Measurements from ENCODE around the gene PTPN4. TPM values are rescaled to one million over a fixed set of nuclear protein-coding genes. Genes with fewer than 3 reads are reported as not detected.
"Not testable (repeated sequence)": the region's sequence is repeated elsewhere in the genome, so short reads cannot be mapped to it uniquely, and the experiment has no call there.

PTPN4 gene
- total and polyA plus RNA-seq, 10 of the 15 experiments (the other 5 are each of a cell fraction or from before 2014, with no cell fraction given) = 5.0 to 29.7 (median 23.7) TPM

GRCh38 chr2:119803101-119803500 lies 43.4 kb downstream of the PTPN4 start (continued):
- TF ChIP-seq MYC (IDR thresholded peaks at IDR 0.05; ENCODE audit: insufficient read depth, insufficient read length, insufficient replicate concordance, low read length, severe bottlenecking) (no peak), SREBF2 (IDR thresholded peaks at IDR 0.05; ENCODE audit: low read length) (no peak), CHD2 (IDR thresholded peaks at IDR 0.05; ENCODE audit: borderline replicate concordance, low read depth, low read length) (no peak)

- H4K20me1 ChIP-seq (ENCODE audit: control insufficient read depth, insufficient read depth); H3K27me3 ChIP-seq (replicated peaks in 1 of 2; ENCODE audit: control insufficient read depth in 2 of 2, insufficient read depth in 2 of 2, low read length in 1 of 2); H3K79me2 ChIP-seq (ENCODE audit: control insufficient read depth, insufficient read depth, low read length); intact Hi-C loops (cut with micrococcal nuclease; ENCODE audit: unreplicated experiment); H3K36me3 ChIP-seq (ENCODE audit: control insufficient read depth in 2 of 2, insufficient read depth in 2 of 2, low read length in 1 of 2); RAD21 ChIA-PET (ENCODE audit: unreplicated experiment); ATAC-seq; FAIRE-seq; DNase-seq (ENCODE audit: low read depth, low spot score); H3K4me2 ChIP-seq (ENCODE audit: control insufficient read depth, insufficient read depth); H3K4me1 ChIP-seq (ENCODE audit: control insufficient read depth, insufficient read depth, low read length); CTCF ChIA-PET; BruUV-seq (replicated peaks); SMC1A ChIA-PET (ENCODE audit: uncharacterized antibody, unreplicated experiment); H3K9ac ChIP-seq (ENCODE audit: control insufficient read depth, insufficient read depth, low read length); H3K9me3 ChIP-seq (replicated peaks; ENCODE audit: control insufficient read depth, insufficient read depth, low read length); H3K4me3 ChIP-seq; H2AFZ ChIP-seq (ENCODE audit: control insufficient read depth, low read depth, low read length); H3K27ac ChIP-seq (ENCODE audit: control insufficient read depth, insufficient read depth); POLR2A ChIA-PET; in situ Hi-C loops (cut with MboI): not testable (repeated sequence)
- WGBS (ENCODE audit: insufficient coverage, insufficient replicate concordance, low lambda C conversion rate, missing lambda C conversion rate) = 97% methylated on average over 6 of the region's 6 CpGs
Observed at GRCh38 chr2:119804409-119804808, 44.7 kb downstream of the PTPN4 start.

GRCh38 chr2:119808516-119809147 lies 48.9 kb downstream of the PTPN4 start:
- ChIA-PET RAD21 (ENCODE audit: unreplicated experiment) (no interaction called here), SMC1A (ENCODE audit: uncharacterized antibody, unreplicated experiment) (interaction anchor here (1.0 to 1.8 kb wide), 3 partner anchors 10 to 129 kb away, joined by 3 to 7 read pairs (median 3); no protein-coding TSS in a partner anchor), POLR2A (interaction anchor here (1.5 kb wide), 1 partner anchor 10 kb away, joined by 3 read pairs; no protein-coding TSS in a partner anchor), CTCF (interaction anchor here (0.7 to 1.8 kb wide), 4 partner anchors 12 to 368 kb away, joined by 3 to 7 read pairs (median 4); no protein-coding TSS in a partner anchor)
- no peak for ATAC-seq
- no peaks in the 10 kb centered on the region for H3K4me1 ChIP-seq (ENCODE audit: control insufficient read depth, insufficient read depth, low read length)
- no peak overlapping the region for H2AFZ ChIP-seq (ENCODE audit: control insufficient read depth, low read depth, low read length)
- intact Hi-C loops (cut with micrococcal nuclease; ENCODE audit: unreplicated experiment) (no loop called here), in situ Hi-C loops (cut with MboI) (no loop called here)
- H3K9me3 ChIP-seq (replicated peaks; ENCODE audit: control insufficient read depth, insufficient read depth, low read length) = no peaks in the 10 kb centered on the region
- WGBS (ENCODE audit: insufficient coverage, insufficient replicate concordance, low lambda C conversion rate, missing lambda C conversion rate) = 93% methylated on average over 3 of the region's 3 CpGs
- no peak overlapping the region for H3K9ac ChIP-seq (ENCODE audit: control insufficient read depth, insufficient read depth, low read length)
- BruUV-seq (replicated peaks) = no TSS peak
- DNase-seq (ENCODE audit: low read depth, low spot score) = no peak
- no peak overlapping the region for H3K4me2 ChIP-seq (ENCODE audit: control insufficient read depth, insufficient read depth)
- no peak overlapping the region for H3K4me3 ChIP-seq
- no peaks in the 10 kb centered on the region for H4K20me1 ChIP-seq (ENCODE audit: control insufficient read depth, insufficient read depth)
- no peaks in the 10 kb centered on the region; the same call in 1 of the 2 replicates for H3K79me2 ChIP-seq (ENCODE audit: control insufficient read depth, insufficient read depth, low read length)
- peaks cover 0 to 9% of the 10 kb centered on the region in 2 experiments; a peak in 3 of 4 replicates for H3K36me3 ChIP-seq (ENCODE audit: control insufficient read depth in 2 of 2, insufficient read depth in 2 of 2, low read length in 1 of 2)
- H3K27ac ChIP-seq (ENCODE audit: control insufficient read depth, insufficient read depth) = no peak overlapping the region
- TF ChIP-seq MYB (IDR thresholded peaks at IDR 0.05; ENCODE audit: borderline replicate concordance, low read depth, low read length) (no peak), ZNF592 (IDR thresholded peaks at IDR 0.05) (no peak), NFYB (IDR thresholded peaks at IDR 0.05; ENCODE audit: insufficient read depth, low read depth, low read length) (no peak), CHD2 (IDR thresholded peaks at IDR 0.05; ENCODE audit: borderline replicate concordance, low read depth, low read length) (no peak), CEBPB (IDR thresholded peaks at IDR 0.05; ENCODE audit: borderline replicate concordance in 1 of 2, low read depth in 2 of 2, low read length in 2 of 2) (no peak), SP1 (IDR thresholded peaks at IDR 0.05; ENCODE audit: low read depth, low read length) (no peak), CREM (IDR thresholded peaks at IDR 0.05; ENCODE audit: low read depth) (no peak)
- no peaks in the 10 kb centered on the region for H3K27me3 ChIP-seq (replicated peaks in 1 of 2; ENCODE audit: control insufficient read depth in 2 of 2, insufficient read depth in 2 of 2, low read length in 1 of 2)
- no peak for FAIRE-seq

All from GM12878 (cell line).